Thoracic aorta (tissue), 2 donors: Measurements from ENCODE around the gene ID2. TPM values are rescaled to one million over a fixed set of nuclear protein-coding genes. Genes with fewer than 3 reads are reported as not detected.

Experiments
- ATAC-seq: fragments of 150-250 bp; one replicate; pipeline ENCODE4 v1.8.0; 2017; ENCODE audit warnings: low read depth; ENCODE audit not compliant: insufficient number of reproducible peaks, low FRiP score
- DNase-seq: peaks from one replicate; pipeline ENCODE4 v3.0.0-alpha.2; 2020; ENCODE audit warnings: low spot score
- H3K27ac ChIP-seq, 2 donors: fragments of 200-600 bp; sonication (generic); 1 replicate in 1 of 2; 2 replicates in 1 of 2; pipeline ENCODE4 v1.5.1; 2016; ENCODE audit warnings: mild to moderate bottlenecking in 2 of 2, moderate library complexity in 2 of 2
- H3K27me3 ChIP-seq: fragments of 200-600 bp; sonication (generic); replicated peaks from 2 replicates; pipeline ENCODE4 v1.6.0; 2016; ENCODE audit warnings: mild to moderate bottlenecking; ENCODE audit not compliant: insufficient read depth
- H3K36me3 ChIP-seq: fragments of 200-600 bp; sonication (generic); one replicate; pipeline ENCODE4 v1.5.1; 2016
- H3K4me1 ChIP-seq, 2 donors: fragments of 200-600 bp; sonication (generic); 1 replicate in 1 of 2; 2 replicates in 1 of 2; pipeline versions ENCODE4 v1.5.1 to v1.6.0; 2016; ENCODE audit warnings: low read depth in 2 of 2, mild to moderate bottlenecking in 1 of 2; ENCODE audit not compliant: control insufficient read depth in 1 of 2
- H3K4me3 ChIP-seq: fragments of 200-600 bp; sonication (generic); 2 replicates; pipeline ENCODE4 v1.5.1; 2016; ENCODE audit warnings: mild to moderate bottlenecking
- H3K9me3 ChIP-seq: fragments of 200-600 bp; sonication (generic); 2 replicates; pipeline ENCODE4 v1.5.1; 2016
- total RNA-seq, 2 donors: library from RNA; depleted of rRNA; stranded (reverse); fragments of >200 nt; gene quantifications; one replicate each; pipeline versions ENCODE4 v1.1.0 to v1.2.3, GENCODE V29; 2016
- TF ChIP-seq, protein P1 (sequence below): fragments of 200-600 bp; sonication (generic); IDR thresholded peaks from one replicate; pipeline ENCODE4 v1.5.1; 2019; ENCODE audit warnings: antibody characterized with exemption

ID2 gene
- total RNA-seq, 2 donors from 2014 or later: 198 to 486 TPM

DNA sequence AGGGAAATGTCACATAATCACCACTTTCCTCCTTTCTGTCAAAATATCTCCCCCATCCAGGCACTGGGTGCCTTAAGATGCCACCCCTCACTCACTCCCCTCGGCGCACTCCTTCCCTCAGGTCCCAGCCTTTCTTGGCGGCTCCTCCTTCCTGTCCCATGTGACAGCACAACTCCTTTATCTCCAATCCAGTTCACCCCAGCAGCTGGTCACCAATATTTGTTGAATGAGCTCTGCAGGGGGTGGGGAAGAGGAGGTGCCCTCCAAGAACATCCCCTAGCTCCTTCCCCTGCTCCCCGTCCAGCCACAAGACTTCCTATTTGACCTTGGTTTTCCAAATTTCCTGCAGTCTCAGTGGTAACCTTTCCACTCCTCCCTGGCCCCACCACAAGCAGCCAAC is 31.6 kb upstream of the ID2 start:
- H3K4me3 ChIP-seq: no peak overlapping the region
- no peaks in the 10 kb centered on the region for H3K27me3 ChIP-seq
- H3K27ac ChIP-seq: no peak overlapping the region
- H3K36me3 ChIP-seq: no peaks in the 10 kb centered on the region
- TF ChIP-seq, protein P1, sequence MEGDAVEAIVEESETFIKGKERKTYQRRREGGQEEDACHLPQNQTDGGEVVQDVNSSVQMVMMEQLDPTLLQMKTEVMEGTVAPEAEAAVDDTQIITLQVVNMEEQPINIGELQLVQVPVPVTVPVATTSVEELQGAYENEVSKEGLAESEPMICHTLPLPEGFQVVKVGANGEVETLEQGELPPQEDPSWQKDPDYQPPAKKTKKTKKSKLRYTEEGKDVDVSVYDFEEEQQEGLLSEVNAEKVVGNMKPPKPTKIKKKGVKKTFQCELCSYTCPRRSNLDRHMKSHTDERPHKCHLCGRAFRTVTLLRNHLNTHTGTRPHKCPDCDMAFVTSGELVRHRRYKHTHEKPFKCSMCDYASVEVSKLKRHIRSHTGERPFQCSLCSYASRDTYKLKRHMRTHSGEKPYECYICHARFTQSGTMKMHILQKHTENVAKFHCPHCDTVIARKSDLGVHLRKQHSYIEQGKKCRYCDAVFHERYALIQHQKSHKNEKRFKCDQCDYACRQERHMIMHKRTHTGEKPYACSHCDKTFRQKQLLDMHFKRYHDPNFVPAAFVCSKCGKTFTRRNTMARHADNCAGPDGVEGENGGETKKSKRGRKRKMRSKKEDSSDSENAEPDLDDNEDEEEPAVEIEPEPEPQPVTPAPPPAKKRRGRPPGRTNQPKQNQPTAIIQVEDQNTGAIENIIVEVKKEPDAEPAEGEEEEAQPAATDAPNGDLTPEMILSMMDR: no peak
- H3K4me1 ChIP-seq: no peaks in the 10 kb centered on the region
- no peaks in the 10 kb centered on the region for H3K9me3 ChIP-seq
- DNase-seq (no peak), ATAC-seq (no peak)

DNA sequence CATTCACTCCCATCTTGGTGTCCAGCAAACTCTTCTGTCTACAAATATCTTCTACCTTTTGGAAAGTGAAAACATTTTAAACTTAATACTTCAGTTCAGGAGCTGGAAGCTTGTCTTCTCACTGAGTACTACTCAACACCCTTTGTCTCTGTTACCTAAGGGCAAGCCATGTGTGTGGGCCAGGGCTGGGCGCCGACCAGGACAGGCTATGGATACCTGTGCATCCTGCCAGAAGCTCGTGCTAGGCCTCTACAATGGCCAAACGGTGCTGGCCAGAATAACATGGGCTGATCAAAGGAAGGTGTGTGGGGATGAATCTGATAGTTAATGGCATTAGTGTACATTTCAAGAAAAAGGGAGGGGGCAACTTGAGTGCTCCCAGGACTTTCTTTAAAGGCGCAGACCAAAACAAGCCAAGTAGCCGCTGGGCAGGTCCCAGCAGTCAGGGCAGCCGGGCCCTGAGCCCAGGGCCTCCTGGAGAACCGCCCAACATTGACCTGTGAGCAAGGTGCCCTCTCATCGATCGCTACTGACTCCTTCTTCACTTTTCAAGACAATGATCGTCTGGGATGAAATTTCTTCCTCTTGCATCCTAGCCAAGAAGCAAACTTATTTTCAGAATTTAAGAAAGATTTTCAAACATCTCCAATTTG is 29.0 kb upstream of the ID2 start:
- no peaks in the 10 kb centered on the region for H3K36me3 ChIP-seq
- no peaks in the 10 kb centered on the region for H3K9me3 ChIP-seq
- H3K4me1 ChIP-seq: no peaks in the 10 kb centered on the region
- ATAC-seq (no peak), DNase-seq (no peak)
- no peaks in the 10 kb centered on the region for H3K27me3 ChIP-seq
- H3K4me3 ChIP-seq: no peak overlapping the region
- TF ChIP-seq, protein P1: no peak
- no peak overlapping the region for H3K27ac ChIP-seq

DNA sequence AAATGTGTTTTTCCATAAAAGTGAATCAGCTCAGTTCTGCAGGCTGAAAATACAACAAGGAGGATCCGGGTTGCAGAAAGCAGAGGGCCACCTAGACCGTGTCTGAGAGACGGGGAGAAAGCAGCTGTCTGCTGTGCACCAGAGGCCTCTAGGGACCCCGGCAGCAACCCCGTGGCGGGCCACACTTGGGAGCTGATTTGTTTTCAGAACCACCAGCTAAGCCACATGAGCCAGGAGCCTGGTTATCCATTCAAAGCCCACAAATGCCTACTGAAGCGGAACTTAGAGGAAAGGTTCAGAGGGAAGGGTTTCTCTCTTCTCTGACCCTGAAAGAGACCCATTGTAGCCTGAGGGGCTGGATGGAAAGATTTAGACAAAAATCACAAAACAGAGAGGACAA is 28.4 kb upstream of the ID2 start:
- H3K36me3 ChIP-seq: no peaks in the 10 kb centered on the region
- H3K27ac ChIP-seq: no peak overlapping the region
- no peaks in the 10 kb centered on the region for H3K9me3 ChIP-seq
- no peak overlapping the region for H3K4me3 ChIP-seq
- no peaks in the 10 kb centered on the region for H3K4me1 ChIP-seq
- H3K27me3 ChIP-seq: no peaks in the 10 kb centered on the region
- ATAC-seq (no peak), DNase-seq (no peak)
- TF ChIP-seq, protein P1: no peak

DNA sequence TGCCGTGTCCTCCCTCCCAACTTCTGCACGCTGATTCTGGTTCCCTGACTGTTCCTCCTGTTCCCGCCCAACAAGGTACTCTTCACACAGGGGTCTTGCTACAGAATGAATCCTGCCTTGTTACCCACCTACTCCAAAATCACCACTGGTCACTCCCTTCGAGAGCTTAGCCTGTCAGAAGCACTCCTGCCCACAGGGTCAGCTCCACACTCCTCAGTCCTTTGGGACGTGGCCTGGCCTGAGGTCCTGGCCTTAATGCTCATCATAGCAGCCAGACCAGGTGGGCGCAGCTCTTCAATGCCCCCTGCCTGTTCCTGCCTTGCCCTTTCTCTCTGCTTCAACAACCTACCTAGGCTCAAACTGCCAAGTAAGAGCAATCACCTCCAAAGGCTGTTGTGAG is 27.8 kb upstream of the ID2 start:
- DNase-seq (no peak), ATAC-seq (no peak)
- TF ChIP-seq, protein P1: no peak
- H3K4me3 ChIP-seq: no peak overlapping the region
- no peak overlapping the region for H3K27ac ChIP-seq
- H3K36me3 ChIP-seq: no peaks in the 10 kb centered on the region
- H3K4me1 ChIP-seq: no peaks in the 10 kb centered on the region
- H3K9me3 ChIP-seq: no peaks in the 10 kb centered on the region
- no peaks in the 10 kb centered on the region for H3K27me3 ChIP-seq

DNA sequence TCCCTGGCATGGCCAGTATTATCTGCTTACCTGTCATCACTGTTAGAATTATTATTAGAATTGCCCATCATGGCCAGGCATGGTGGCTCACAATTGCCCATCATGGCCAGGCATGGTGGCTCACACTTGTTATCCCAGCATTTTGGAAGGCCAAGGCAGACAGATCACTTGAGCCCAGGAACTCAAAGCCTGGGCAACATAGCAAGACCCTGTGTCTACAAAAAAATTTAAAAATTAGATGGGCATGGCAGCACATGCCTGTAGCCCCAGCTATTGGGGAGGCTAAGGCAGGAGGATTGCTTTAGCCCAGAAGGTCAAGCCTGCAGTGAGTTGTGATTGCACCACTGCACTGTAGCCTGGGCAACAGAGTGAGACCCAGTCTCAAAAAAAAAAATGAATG is 27.4 kb upstream of the ID2 start:
- ATAC-seq: no peak
- Histone ChIP-seq H3K4me3 (no peak overlapping the region), H3K27ac (no peak overlapping the region), H3K9me3 (no peaks in the 10 kb centered on the region), H3K36me3 (no peaks in the 10 kb centered on the region), H3K4me1 (no peaks in the 10 kb centered on the region), H3K27me3 (no peaks in the 10 kb centered on the region)
- TF ChIP-seq, protein P1: no peak
- no peak for DNase-seq
